NCI-H748 treated with DMSO at 0.1 percent for 48 hours (cell line): ENCODE measurements around the gene PLB1.

Experiments
- DNase-seq: peaks from one replicate; lab custom pipeline; 2025; lab: John Stamatoyannopoulos, UW

PLB1 gene

GRCh38 chr2:28564346-28564745, 68.5 kb downstream of the PLB1 start:
- DNase-seq = no peak

- no peak for DNase-seq
These were observed 69.2 kb downstream of the PLB1 start for GRCh38 chr2:28565033-28565432.

- no peak for DNase-seq
These were observed 69.9 kb downstream of the PLB1 start for GRCh38 chr2:28565720-28566295.

- DNase-seq = peak; percentile 14
These were observed 70.7 kb downstream of the PLB1 start for GRCh38 chr2:28566521-28567041.

- no peak for DNase-seq
These were observed 71.2 kb downstream of the PLB1 start for GRCh38 chr2:28567061-28567471.

- no peak for DNase-seq
These were observed 72.2 kb downstream of the PLB1 start for GRCh38 chr2:28568036-28568435.

GRCh38 chr2:28568533-28568932, 72.7 kb downstream of the PLB1 start:
- no peak for DNase-seq

- DNase-seq = no peak
These were observed 74.6 kb downstream of the PLB1 start for GRCh38 chr2:28570431-28570830.

GRCh38 chr2:28576714-28577113, 80.9 kb downstream of the PLB1 start:
- DNase-seq = no peak

GRCh38 chr2:28577791-28578680, 82.2 kb downstream of the PLB1 start:
- no peak for DNase-seq

GRCh38 chr2:28578774-28579173, 82.9 kb downstream of the PLB1 start:
- no peak for DNase-seq

GRCh38 chr2:28579606-28580005, 83.7 kb downstream of the PLB1 start:
- DNase-seq = no peak

- DNase-seq = no peak
These were observed 84.2 kb downstream of the PLB1 start for GRCh38 chr2:28580078-28580477.

- DNase-seq = no peak
These were observed 85.5 kb downstream of the PLB1 start for GRCh38 chr2:28581312-28581711.

- no peak for DNase-seq
These were observed 86.3 kb downstream of the PLB1 start for GRCh38 chr2:28582152-28582551.

- DNase-seq = no peak
These were observed 86.7 kb downstream of the PLB1 start for GRCh38 chr2:28582595-28582994.

GRCh38 chr2:28583899-28584553, 88.2 kb downstream of the PLB1 start:
- DNase-seq = no peak

GRCh38 chr2:28586867-28587266, 91.0 kb downstream of the PLB1 start:
- no peak for DNase-seq

- DNase-seq = no peak
These were observed 91.8 kb downstream of the PLB1 start for GRCh38 chr2:28587526-28588291.

- no peak for DNase-seq
These were observed 92.4 kb downstream of the PLB1 start for GRCh38 chr2:28588292-28588670.

GRCh38 chr2:28589746-28590463, 94.0 kb downstream of the PLB1 start:
- DNase-seq = no peak
